ENCODE data around the gene HSPB6.

HSPB6 gene

DNA sequence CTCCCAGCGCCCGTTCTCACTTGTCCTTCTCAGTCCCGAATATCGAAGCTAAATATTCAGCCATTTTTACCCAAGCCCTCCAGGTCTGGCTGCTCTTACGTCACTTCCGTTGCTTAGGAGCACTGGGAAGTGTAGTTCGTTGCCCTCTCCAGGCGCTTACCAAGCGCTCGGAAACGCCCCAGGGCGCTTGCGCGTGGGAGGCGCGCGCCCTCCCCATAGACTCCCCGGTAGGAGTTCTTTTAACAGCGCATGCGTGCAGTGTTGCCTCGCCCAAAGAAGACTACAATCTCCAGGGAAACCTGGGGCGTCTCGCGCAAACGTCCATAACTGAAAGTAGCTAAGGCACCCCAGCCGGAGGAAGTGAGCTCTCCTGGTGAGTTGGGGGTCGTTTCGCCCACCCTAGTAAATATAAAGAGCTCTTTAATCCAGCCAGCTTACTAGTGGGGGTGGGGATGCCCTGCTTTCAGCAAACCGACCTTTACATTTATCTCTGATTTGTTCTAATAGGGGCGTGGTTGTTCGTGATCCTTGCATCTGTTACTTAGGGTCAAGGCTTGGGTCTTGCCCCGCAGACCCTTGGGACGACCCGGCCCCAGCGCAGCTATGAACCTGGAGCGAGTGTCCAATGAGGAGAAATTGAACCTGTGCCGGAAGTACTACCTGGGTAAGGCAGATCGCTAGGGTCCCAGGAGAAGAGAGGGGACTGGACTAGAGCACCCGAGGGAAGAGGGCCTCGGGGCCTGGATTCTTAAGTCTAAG, 11.3 kb downstream of the HSPB6 start, which contains the start of the genes PSENEN and U2AF1L4:
PSENEN (plus strand) TSS at position 324 of the 759 bp plus-strand sequence; CDS start at position 604, 280 bp downstream.
U2AF1L4 (minus strand) TSS at position 91 of the 759 bp plus-strand sequence; CDS start at position 64, 27 bp downstream.
- Histone ChIP-seq H3K9me3 (ENCODE audit: control insufficient read depth, insufficient read depth, low read length) (peaks cover 5% of the 10 kb centered on the region; the same call in 1 of the 2 replicates), H4K20me1 (ENCODE audit: control insufficient read depth, insufficient read depth, low read depth, low read length) (no peaks in the 10 kb centered on the region), H3K4me3 (ENCODE audit: low read length) (peak within 1 kb of the TSS; percentile 92), H3F3A (ENCODE audit: control insufficient read depth, insufficient read depth) (no peaks in the 10 kb centered on the region), H3K4me1 (ENCODE audit: control insufficient read depth, low read length) (peaks cover 51% of the 10 kb centered on the region), H3K36me3 (ENCODE audit: control insufficient read depth, low read length) (peaks cover 8% of the 10 kb centered on the region; the same call in 1 of the 2 replicates), H3K4me2 (ENCODE audit: low read length) (peak within 1 kb of the TSS; percentile 86), H3K79me2 (ENCODE audit: control insufficient read depth, low read length) (peaks cover 14% of the 10 kb centered on the region), H3K27ac (ENCODE audit: low read depth, low read length) (peak within 1 kb of the TSS; percentile 86), H3K9me2 (replicated peaks; ENCODE audit: control insufficient read depth, low read length) (no peaks in the 10 kb centered on the region), H3K27me3 (ENCODE audit: control insufficient read depth, low read length) (no peaks in the 10 kb centered on the region)
- TF ChIP-seq EZH2phosphoT487 (IDR thresholded peaks at IDR 0.05; ENCODE audit: borderline replicate concordance, low read length), result no peak
- no peak for TF ChIP-seq CTCF (IDR thresholded peaks at IDR 0.05; ENCODE audit: low read depth, low read length, poor library complexity, severe bottlenecking)

DNA sequence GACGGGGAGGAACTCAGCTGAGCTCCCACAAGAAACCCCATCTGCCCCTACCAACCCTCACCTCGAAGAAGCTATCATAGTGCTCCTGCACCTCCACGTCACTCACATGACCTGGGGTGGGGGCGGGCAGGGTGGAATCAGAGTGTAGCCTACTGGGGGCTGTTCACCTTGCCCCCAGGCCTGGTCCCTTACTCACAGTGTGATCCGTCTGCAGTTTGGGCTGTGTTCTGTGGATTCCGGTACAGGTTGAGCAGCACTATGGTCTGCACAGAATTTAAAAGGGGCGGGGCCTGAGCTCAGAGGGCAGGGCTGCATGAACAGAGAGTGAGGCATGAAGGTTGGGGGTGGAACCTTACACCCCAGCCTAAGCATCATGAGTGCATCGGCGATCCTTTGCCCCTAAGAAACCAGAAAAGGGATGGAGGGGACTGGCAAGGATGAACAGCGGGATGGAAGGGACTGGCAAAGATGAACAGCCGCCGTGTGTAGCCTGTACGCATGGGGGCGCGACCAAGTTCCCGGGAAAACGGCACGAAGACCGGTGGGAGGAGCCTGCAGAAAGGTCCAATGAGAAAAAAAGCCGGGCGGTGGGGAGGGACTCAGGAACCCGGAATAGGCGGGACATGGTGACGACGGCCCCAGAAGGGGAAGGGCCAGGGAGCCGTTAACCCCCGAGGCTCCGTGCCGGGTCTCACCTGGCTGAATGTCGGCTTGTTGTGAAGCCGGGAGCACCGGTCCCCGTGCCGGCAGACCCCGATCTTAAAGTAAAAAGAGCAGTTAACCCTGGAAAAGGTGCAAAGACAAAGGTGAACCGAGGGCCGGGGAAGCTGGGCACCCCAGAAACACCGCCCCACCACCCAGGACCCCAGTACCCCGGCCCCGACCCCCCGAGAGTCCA, 12.2 kb downstream of the HSPB6 start:
- H3K27me3 ChIP-seq (ENCODE audit: control insufficient read depth, low read length), result no peaks in the 10 kb centered on the region
- peak overlapping the region; percentile 77 for H3K4me2 ChIP-seq (ENCODE audit: low read length)
- no peaks in the 10 kb centered on the region for H3K9me2 ChIP-seq (replicated peaks; ENCODE audit: control insufficient read depth, low read length)
- H3K79me2 ChIP-seq (ENCODE audit: control insufficient read depth, low read length), result peaks cover 14% of the 10 kb centered on the region
- no peaks in the 10 kb centered on the region for H4K20me1 ChIP-seq (ENCODE audit: control insufficient read depth, insufficient read depth, low read depth, low read length)
- H3K9me3 ChIP-seq (ENCODE audit: control insufficient read depth, insufficient read depth, low read length), result peaks cover 5% of the 10 kb centered on the region; the same call in 1 of the 2 replicates
- peak overlapping the region; percentile 86 for H3K27ac ChIP-seq (ENCODE audit: low read depth, low read length)
- H3K36me3 ChIP-seq (ENCODE audit: control insufficient read depth, low read length), result peaks cover 8% of the 10 kb centered on the region; the same call in 1 of the 2 replicates
- H3K4me1 ChIP-seq (ENCODE audit: control insufficient read depth, low read length), result peaks cover 49% of the 10 kb centered on the region
- peak overlapping the region; percentile 92 for H3K4me3 ChIP-seq (ENCODE audit: low read length)
- H3F3A ChIP-seq (ENCODE audit: control insufficient read depth, insufficient read depth), result no peaks in the 10 kb centered on the region
- TF ChIP-seq CTCF (IDR thresholded peaks at IDR 0.05; ENCODE audit: low read depth, low read length, poor library complexity, severe bottlenecking) (peak; percentile 52), EZH2phosphoT487 (IDR thresholded peaks at IDR 0.05; ENCODE audit: borderline replicate concordance, low read length) (no peak)

- TF ChIP-seq EZH2phosphoT487 (IDR thresholded peaks at IDR 0.05; ENCODE audit: borderline replicate concordance, low read length) (no peak), CTCF (IDR thresholded peaks at IDR 0.05; ENCODE audit: low read depth, low read length, poor library complexity, severe bottlenecking) (no peak)
- H4K20me1 ChIP-seq (ENCODE audit: control insufficient read depth, insufficient read depth, low read depth, low read length), result no peaks in the 10 kb centered on the region
- H3K9me3 ChIP-seq (ENCODE audit: control insufficient read depth, insufficient read depth, low read length), result peaks cover 5% of the 10 kb centered on the region; the same call in 1 of the 2 replicates
- H3K9me2 ChIP-seq (replicated peaks; ENCODE audit: control insufficient read depth, low read length), result no peaks in the 10 kb centered on the region
- peaks cover 2% of the 10 kb centered on the region for H3F3A ChIP-seq (ENCODE audit: control insufficient read depth, insufficient read depth)
- peak overlapping the region; percentile 77 for H3K4me2 ChIP-seq (ENCODE audit: low read length)
- peaks cover 47% of the 10 kb centered on the region for H3K4me1 ChIP-seq (ENCODE audit: control insufficient read depth, low read length)
- H3K36me3 ChIP-seq (ENCODE audit: control insufficient read depth, low read length), result peaks cover 12% of the 10 kb centered on the region
- H3K27me3 ChIP-seq (ENCODE audit: control insufficient read depth, low read length), result no peaks in the 10 kb centered on the region
- peaks cover 10% of the 10 kb centered on the region for H3K79me2 ChIP-seq (ENCODE audit: control insufficient read depth, low read length)
- peak overlapping the region; percentile 92 for H3K4me3 ChIP-seq (ENCODE audit: low read length)
- no peak overlapping the region for H3K27ac ChIP-seq (ENCODE audit: low read depth, low read length)
These were observed 13.0 kb downstream of the HSPB6 start for GRCh38 chr19:35743640-35744429.

Data from DOHH2 (cell line).